Neural progenitor cell (in vitro differentiated cells): ENCODE data around the gene ATM. TPM values are rescaled to one million over a fixed set of nuclear protein-coding genes. Genes with fewer than 3 reads are reported as not detected.
"Not testable (repeated sequence)": the region's sequence is repeated elsewhere in the genome, so short reads cannot be mapped to it uniquely, and the experiment has no call there.

Experiments used
- DNase-seq: peaks from one replicate; pipeline ENCODE4 v3.0.0-alpha.2; 2016; ENCODE audit warnings: low spot score
- H2AFZ ChIP-seq: fragments of 200-600 bp; sonication (generic); replicated peaks from 2 replicates; pipeline ENCODE4 v1.6.1; 2016; ENCODE audit warnings: antibody characterized with exemption
- H3F3A ChIP-seq: fragments of 200-600 bp; sonication (generic); 2 replicates; pipeline ENCODE4 v1.6.1; 2016; ENCODE audit warnings: antibody characterized with exemption, low read depth
- H3K27ac ChIP-seq: fragments of 200-600 bp; sonication (generic); 2 replicates; pipeline ENCODE4 v1.5.1; 2016; ENCODE audit warnings: mild to moderate bottlenecking
- H3K27me3 ChIP-seq: fragments of 200-600 bp; sonication (generic); 2 replicates; pipeline ENCODE4 v1.6.1; 2016; ENCODE audit warnings: mild to moderate bottlenecking, moderate library complexity
- H3K36me3 ChIP-seq: fragments of 200-600 bp; sonication (generic); 2 replicates; pipeline ENCODE4 v1.5.1; 2016
- H3K4me1 ChIP-seq: fragments of 200-600 bp; sonication (generic); 2 replicates; pipeline ENCODE4 v1.6.1; 2016; ENCODE audit warnings: mixed run types
- H3K4me2 ChIP-seq: fragments of 200-600 bp; sonication (generic); 2 replicates; pipeline ENCODE4 v1.6.1; 2016
- H3K4me3 ChIP-seq: fragments of 200-600 bp; sonication (generic); 2 replicates; pipeline ENCODE4 v1.5.1; 2016
- H3K79me2 ChIP-seq: fragments of 200-600 bp; sonication (generic); 2 replicates; pipeline ENCODE4 v1.6.1; 2016; ENCODE audit warnings: low read depth
- H3K9ac ChIP-seq: fragments of 200-600 bp; sonication (generic); 2 replicates; pipeline ENCODE4 v1.6.1; 2016
- H3K9me3 ChIP-seq: fragments of 200-600 bp; sonication (generic); 2 replicates; pipeline ENCODE4 v1.5.1; 2016; ENCODE audit warnings: low read depth
- H4K20me1 ChIP-seq: fragments of 200-600 bp; sonication (generic); 2 replicates; pipeline ENCODE4 v1.6.1; 2016; ENCODE audit warnings: low read depth
- H3K27ac Mint-ChIP-seq: 3 replicates; pipeline ENCODE4 v1.8.0; 2021; ENCODE audit warnings: mixed read lengths
- H3K27me3 Mint-ChIP-seq: 2 replicates; pipeline ENCODE4 v1.8.0; 2022; ENCODE audit warnings: low read depth, mild to moderate bottlenecking, inconsistent platforms, moderate library complexity, mixed read lengths; ENCODE audit not compliant: insufficient read depth
- H3K36me3 Mint-ChIP-seq: 3 replicates; pipeline ENCODE4 v1.8.0; 2021; ENCODE audit warnings: mixed read lengths
- H3K4me1 Mint-ChIP-seq: 3 replicates; pipeline ENCODE4 v1.8.0; 2021; ENCODE audit warnings: mixed read lengths
- H3K4me3 Mint-ChIP-seq: 3 replicates; pipeline ENCODE4 v1.8.0; 2021; ENCODE audit warnings: mild to moderate bottlenecking, moderate library complexity, mixed read lengths
- H3K9me3 Mint-ChIP-seq: 3 replicates; pipeline ENCODE4 v1.8.0; 2020; ENCODE audit warnings: mixed read lengths
- EZH2 ChIP-seq: fragments of 200-600 bp; sonication (generic); IDR thresholded peaks from 2 replicates; pipeline ENCODE4 v1.6.1; 2017; ENCODE audit warnings: antibody characterized with exemption, mild to moderate bottlenecking, moderate library complexity
- EZH2phosphoT487 ChIP-seq: fragments of 200-600 bp; sonication (generic); IDR thresholded peaks from 2 replicates; pipeline ENCODE4 v1.6.1; 2017; ENCODE audit warnings: antibody characterized with exemption
- total RNA-seq: library from RNA; depleted of rRNA; stranded (reverse); fragments of >200 nt; gene quantifications from 2 replicates; pipeline ENCODE4 v1.2.3, GENCODE V29; 2015; ENCODE audit warnings: low replicate concordance
- TF ChIP-seq, protein P1 (sequence below): fragments of 200-600 bp; sonication (generic); IDR thresholded peaks from 2 replicates; pipeline ENCODE4 v1.5.1; 2017; ENCODE audit warnings: antibody characterized with exemption, mild to moderate bottlenecking

Gene ATM
- total RNA-seq, 1 donor from 2014 or later: 105 TPM

DNA sequence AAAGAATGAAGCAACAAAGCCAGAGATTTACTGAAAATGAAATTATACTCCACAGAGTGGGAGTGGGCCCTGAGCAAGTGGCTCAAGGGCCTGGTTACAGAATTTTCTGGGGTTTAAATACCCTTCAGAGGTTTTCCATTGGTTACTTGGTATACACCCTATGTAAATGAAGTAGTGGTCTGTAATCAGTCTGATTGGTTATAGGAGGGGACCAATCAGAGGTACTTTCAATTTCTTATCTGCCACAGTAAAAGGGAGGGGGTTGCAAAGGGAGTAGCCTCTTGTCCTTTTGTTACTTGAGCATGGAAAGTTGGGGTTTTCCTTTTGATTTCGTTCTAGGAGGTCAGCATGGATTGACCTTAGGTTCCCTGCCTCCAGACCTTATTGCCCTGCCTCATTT is 63.5 kb downstream of the ATM start:
- Mint-ChIP-seq H3K36me3 (peaks cover 28% of the 10 kb centered on the region), H3K27me3 (peaks cover 2% of the 10 kb centered on the region)

DNA sequence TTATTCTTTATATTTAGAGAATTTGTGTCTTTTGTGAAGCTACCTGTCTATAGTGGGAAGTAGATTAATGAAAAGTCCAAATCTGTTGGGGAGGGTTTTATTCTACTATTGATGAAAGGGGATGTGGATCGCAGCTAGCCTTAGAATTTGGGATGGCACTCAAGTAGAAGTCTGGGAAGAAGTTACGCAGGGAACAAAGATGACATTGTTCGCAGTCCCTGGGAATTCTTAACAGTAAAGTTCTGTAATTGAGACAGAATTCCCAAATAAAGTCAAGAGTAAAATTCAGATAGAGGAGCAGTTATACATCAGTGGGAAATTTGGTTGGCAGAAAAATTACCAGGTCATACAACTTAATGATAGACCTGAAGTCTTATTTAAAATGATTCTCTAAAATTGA is 64.1 kb downstream of the ATM start:
- Mint-ChIP-seq H3K36me3 (peaks cover 33% of the 10 kb centered on the region), H3K4me1 (peaks cover 13% of the 10 kb centered on the region), H3K4me3 (no peak overlapping the region), H3K27ac (no peak overlapping the region), H3K9me3 (no peaks in the 10 kb centered on the region), H3K27me3 (peaks cover 2% of the 10 kb centered on the region)
- Histone ChIP-seq H4K20me1 (no peaks in the 10 kb centered on the region), H3K79me2 (no peaks in the 10 kb centered on the region), H2AFZ (no peak overlapping the region), H3K4me2 (no peak overlapping the region), H3K9me3 (no peaks in the 10 kb centered on the region), H3K9ac (no peak overlapping the region), H3K4me3 (no peak overlapping the region), H3K27ac (no peak overlapping the region), H3K36me3 (peaks cover 10% of the 10 kb centered on the region), H3K27me3 (no peaks in the 10 kb centered on the region), H3F3A (no peaks in the 10 kb centered on the region), H3K4me1 (peaks cover 4% of the 10 kb centered on the region)
- no peak for DNase-seq
- TF ChIP-seq, protein P1, sequence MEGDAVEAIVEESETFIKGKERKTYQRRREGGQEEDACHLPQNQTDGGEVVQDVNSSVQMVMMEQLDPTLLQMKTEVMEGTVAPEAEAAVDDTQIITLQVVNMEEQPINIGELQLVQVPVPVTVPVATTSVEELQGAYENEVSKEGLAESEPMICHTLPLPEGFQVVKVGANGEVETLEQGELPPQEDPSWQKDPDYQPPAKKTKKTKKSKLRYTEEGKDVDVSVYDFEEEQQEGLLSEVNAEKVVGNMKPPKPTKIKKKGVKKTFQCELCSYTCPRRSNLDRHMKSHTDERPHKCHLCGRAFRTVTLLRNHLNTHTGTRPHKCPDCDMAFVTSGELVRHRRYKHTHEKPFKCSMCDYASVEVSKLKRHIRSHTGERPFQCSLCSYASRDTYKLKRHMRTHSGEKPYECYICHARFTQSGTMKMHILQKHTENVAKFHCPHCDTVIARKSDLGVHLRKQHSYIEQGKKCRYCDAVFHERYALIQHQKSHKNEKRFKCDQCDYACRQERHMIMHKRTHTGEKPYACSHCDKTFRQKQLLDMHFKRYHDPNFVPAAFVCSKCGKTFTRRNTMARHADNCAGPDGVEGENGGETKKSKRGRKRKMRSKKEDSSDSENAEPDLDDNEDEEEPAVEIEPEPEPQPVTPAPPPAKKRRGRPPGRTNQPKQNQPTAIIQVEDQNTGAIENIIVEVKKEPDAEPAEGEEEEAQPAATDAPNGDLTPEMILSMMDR: no peak
- TF ChIP-seq EZH2phosphoT487 (no peak), EZH2 (no peak)

More for the DNA sequence above, 63.5 kb downstream of the ATM start:
- Histone ChIP-seq H3K4me3 (no peak overlapping the region), H3K27ac (no peak overlapping the region), H3F3A (no peaks in the 10 kb centered on the region), H3K4me1 (no peaks in the 10 kb centered on the region), H3K4me2 (no peak overlapping the region), H3K9me3 (no peaks in the 10 kb centered on the region), H3K9ac (no peak overlapping the region), H3K36me3 (peaks cover 10% of the 10 kb centered on the region), H2AFZ (no peak overlapping the region), H3K27me3 (no peaks in the 10 kb centered on the region), H3K79me2 (no peaks in the 10 kb centered on the region), H4K20me1 (no peaks in the 10 kb centered on the region)
- Mint-ChIP-seq H3K9me3 (no peaks in the 10 kb centered on the region), H3K4me1 (peaks cover 7% of the 10 kb centered on the region), H3K4me3 (no peak overlapping the region), H3K27ac (no peak overlapping the region)
- DNase-seq: no peak
- TF ChIP-seq EZH2: no peak

- DNase-seq, H3K27me3 ChIP-seq, H3F3A ChIP-seq, H3K4me3 ChIP-seq, H3K9me3 ChIP-seq, H3K9me3 Mint-ChIP-seq, H2AFZ ChIP-seq, H3K4me2 ChIP-seq, H3K79me2 ChIP-seq, H3K4me1 ChIP-seq, H3K9ac ChIP-seq, H3K27ac Mint-ChIP-seq, H4K20me1 ChIP-seq, H3K27me3 Mint-ChIP-seq, H3K4me3 Mint-ChIP-seq: not testable (repeated sequence)
- H3K27ac ChIP-seq: peak overlapping the region; percentile 51
- peaks cover 10% of the 10 kb centered on the region for H3K36me3 ChIP-seq
- H3K36me3 Mint-ChIP-seq: peaks cover 31% of the 10 kb centered on the region
- peaks cover 13% of the 10 kb centered on the region for H3K4me1 Mint-ChIP-seq
Measured at GRCh38 chr11:108289066-108289465, 66.2 kb downstream of the ATM start.

DNA sequence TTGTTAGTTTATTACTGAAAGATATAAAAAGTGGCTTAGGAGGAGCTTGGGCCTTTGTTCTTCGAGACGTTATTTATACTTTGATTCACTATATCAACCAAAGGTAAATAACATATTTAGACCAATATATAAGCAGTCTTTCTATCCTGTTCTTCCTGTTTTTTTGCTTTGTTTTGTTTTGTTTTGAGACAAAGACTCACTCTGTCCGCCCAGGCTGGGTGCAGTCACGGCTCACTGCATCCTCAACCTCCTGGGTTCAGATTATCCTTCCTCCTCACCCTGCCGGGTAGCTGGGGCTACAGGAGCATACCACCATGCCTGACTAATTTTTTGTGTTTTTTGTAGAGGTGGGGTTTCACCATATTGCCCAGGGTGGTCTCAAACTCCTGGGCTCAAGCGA is 66.8 kb downstream of the ATM start:
- Histone ChIP-seq H3K4me2 (no peak overlapping the region), H3K9ac (no peak overlapping the region), H3K27ac (peak overlapping the region; percentile 51), H4K20me1 (no peaks in the 10 kb centered on the region), H3K4me3 (no peak overlapping the region), H3K79me2 (no peaks in the 10 kb centered on the region), H3K4me1 (peaks cover 8% of the 10 kb centered on the region), H3K27me3 (no peaks in the 10 kb centered on the region), H3K9me3 (no peaks in the 10 kb centered on the region), H3K36me3 (peaks cover 10% of the 10 kb centered on the region), H3F3A (no peaks in the 10 kb centered on the region), H2AFZ (no peak overlapping the region)
- Mint-ChIP-seq H3K4me1 (peaks cover 13% of the 10 kb centered on the region), H3K27me3 (peaks cover 2% of the 10 kb centered on the region), H3K36me3 (peaks cover 29% of the 10 kb centered on the region), H3K27ac (peak overlapping the region; percentile 29), H3K9me3 (no peaks in the 10 kb centered on the region), H3K4me3 (no peak overlapping the region)
- TF ChIP-seq EZH2: no peak
- TF ChIP-seq, protein P1: no peak
- TF ChIP-seq EZH2phosphoT487: no peak
- DNase-seq: no peak
